ENCODE measurements around the gene ENTHD1.

GRCh38 chr22:39833093-39833492, 60.5 kb downstream of the ENTHD1 start:
- TF ChIP-seq, protein P1, sequence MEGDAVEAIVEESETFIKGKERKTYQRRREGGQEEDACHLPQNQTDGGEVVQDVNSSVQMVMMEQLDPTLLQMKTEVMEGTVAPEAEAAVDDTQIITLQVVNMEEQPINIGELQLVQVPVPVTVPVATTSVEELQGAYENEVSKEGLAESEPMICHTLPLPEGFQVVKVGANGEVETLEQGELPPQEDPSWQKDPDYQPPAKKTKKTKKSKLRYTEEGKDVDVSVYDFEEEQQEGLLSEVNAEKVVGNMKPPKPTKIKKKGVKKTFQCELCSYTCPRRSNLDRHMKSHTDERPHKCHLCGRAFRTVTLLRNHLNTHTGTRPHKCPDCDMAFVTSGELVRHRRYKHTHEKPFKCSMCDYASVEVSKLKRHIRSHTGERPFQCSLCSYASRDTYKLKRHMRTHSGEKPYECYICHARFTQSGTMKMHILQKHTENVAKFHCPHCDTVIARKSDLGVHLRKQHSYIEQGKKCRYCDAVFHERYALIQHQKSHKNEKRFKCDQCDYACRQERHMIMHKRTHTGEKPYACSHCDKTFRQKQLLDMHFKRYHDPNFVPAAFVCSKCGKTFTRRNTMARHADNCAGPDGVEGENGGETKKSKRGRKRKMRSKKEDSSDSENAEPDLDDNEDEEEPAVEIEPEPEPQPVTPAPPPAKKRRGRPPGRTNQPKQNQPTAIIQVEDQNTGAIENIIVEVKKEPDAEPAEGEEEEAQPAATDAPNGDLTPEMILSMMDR (IDR thresholded peaks at IDR 0.05) = no peak
- no peak for TF ChIP-seq POLR2A (IDR thresholded peaks at IDR 0.05)

All from Peyer's patch (tissue), 4 donors.